ENCODE measurements around the gene PIBF1. TPM values are rescaled to one million over a fixed set of nuclear protein-coding genes. Genes with fewer than 3 reads are reported as not detected.
"Not testable (repeated sequence)": the region's sequence is repeated elsewhere in the genome, so short reads cannot be mapped to it uniquely, and the experiment has no call there.

The PIBF1 gene
- 10 to 100 TPM; 19.1 to 21.8 TPM for total RNA-seq

DNA sequence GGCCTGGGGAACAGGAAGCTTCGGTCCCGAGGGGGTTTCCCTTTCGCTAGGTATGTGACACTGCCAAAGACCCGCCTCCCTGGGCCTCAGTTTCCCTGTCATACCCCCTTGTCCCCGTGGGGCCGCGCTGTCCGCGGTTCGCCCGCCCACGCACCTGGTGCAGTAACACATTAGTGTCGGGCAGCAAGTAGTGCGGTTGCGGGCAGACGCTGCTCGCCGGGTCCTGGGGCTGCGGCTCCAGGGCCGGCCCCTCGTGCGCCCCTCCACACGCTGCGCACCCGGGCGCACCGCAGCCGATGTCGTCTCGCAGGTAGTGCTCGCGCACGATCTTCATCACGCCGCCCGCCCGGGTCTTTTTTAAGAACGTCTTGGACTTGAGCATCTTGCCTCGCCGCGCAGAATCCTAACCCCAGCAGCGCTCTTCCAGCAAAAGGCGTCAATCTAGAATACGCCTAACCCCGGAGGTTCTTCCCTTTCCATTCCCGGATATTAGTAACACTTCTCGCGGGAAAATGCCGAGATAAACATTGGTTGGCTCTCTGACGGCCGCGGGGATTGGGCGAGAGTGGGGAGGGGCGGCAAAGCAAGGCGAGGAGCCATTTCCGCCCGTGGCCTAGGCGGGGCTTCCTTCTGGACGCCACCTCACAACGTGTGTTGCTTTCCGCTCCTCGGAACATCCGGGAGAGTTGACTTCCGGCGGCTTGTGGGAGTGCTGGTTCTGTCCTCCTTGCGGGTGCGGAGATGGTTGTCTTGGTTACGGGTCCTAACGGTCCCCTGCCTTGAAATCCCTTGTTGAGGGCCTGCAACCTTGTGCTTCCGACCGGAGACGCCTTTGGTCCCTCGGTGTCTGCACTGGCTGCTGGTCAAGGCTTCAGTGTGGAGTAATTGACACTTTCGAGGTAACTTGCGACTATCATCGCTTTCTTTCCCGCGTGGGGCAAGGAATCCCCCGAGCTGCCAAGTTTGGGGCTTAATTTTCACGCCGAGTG lies at the start of gene PIBF1, which contains the start of gene DIS3:
PIBF1 (plus strand) TSS at position 683 of the 989 bp plus-strand sequence. CDS start 1,337 bp downstream, outside the sequence.
DIS3 (minus strand) TSS at position 450 of the 989 bp plus-strand sequence; CDS start at position 382, 68 bp downstream.
- peak within 1 kb of the TSS; percentile 95 for H3K4me3 Mint-ChIP-seq
- H3K27me3 Mint-ChIP-seq: no peaks in the 10 kb centered on the region
- H3K36me3 Mint-ChIP-seq (ENCODE audit: low read depth): peaks cover 46% of the 10 kb centered on the region
- ChIA-PET POLR2A (interaction anchor here (0.6 to 4.6 kb wide), 4 partner anchors 53 to 64 kb away, joined by 3 to 26 read pairs (median 4); partner anchors contain the start of genes BORA and MZT1), CTCF (interaction anchor here (0.8 to 1.0 kb wide), 2 partner anchors 11 to 53 kb away, joined by 3 read pairs; no protein-coding TSS in a partner anchor)
- peak within 1 kb of the TSS; percentile 93 for H3K27ac Mint-ChIP-seq
- H3K4me1 Mint-ChIP-seq: peaks cover 63% of the 10 kb centered on the region
- no peaks in the 10 kb centered on the region for H3K9me3 Mint-ChIP-seq
- peak; percentile 98 for DNase-seq

- no peaks in the 10 kb centered on the region for H3K27me3 Mint-ChIP-seq
- H3K4me3 Mint-ChIP-seq: no peak overlapping the region
- H3K27ac Mint-ChIP-seq: no peak overlapping the region
- POLR2A ChIA-PET: interaction anchor here (0.6 kb wide), 1 partner anchor 12 kb away, joined by 4 read pairs; no protein-coding TSS in a partner anchor
- no peak for DNase-seq
- H3K4me1 Mint-ChIP-seq: peaks cover 28% of the 10 kb centered on the region
- no peaks in the 10 kb centered on the region for H3K9me3 Mint-ChIP-seq
- CTCF ChIA-PET: no interaction called here
- H3K36me3 Mint-ChIP-seq (ENCODE audit: low read depth): peaks cover 73% of the 10 kb centered on the region
These were observed 44.9 kb upstream of the PIBF1 start for GRCh38 chr13:72737033-72737432.

- no peak overlapping the region for H3K27ac Mint-ChIP-seq
- ChIA-PET POLR2A (interaction anchor here (1.5 kb wide), 1 partner anchor 12 kb away, joined by 4 read pairs; the partner anchor contains the start of genes BORA and MZT1), CTCF (no interaction called here)
- no peak for DNase-seq
- no peaks in the 10 kb centered on the region for H3K9me3 Mint-ChIP-seq
- peaks cover 69% of the 10 kb centered on the region for H3K36me3 Mint-ChIP-seq (ENCODE audit: low read depth)
- peaks cover 21% of the 10 kb centered on the region for H3K4me1 Mint-ChIP-seq
- no peak overlapping the region for H3K4me3 Mint-ChIP-seq
- no peaks in the 10 kb centered on the region for H3K27me3 Mint-ChIP-seq
These were observed 41.9 kb upstream of the PIBF1 start for GRCh38 chr13:72740015-72740414.

DNA sequence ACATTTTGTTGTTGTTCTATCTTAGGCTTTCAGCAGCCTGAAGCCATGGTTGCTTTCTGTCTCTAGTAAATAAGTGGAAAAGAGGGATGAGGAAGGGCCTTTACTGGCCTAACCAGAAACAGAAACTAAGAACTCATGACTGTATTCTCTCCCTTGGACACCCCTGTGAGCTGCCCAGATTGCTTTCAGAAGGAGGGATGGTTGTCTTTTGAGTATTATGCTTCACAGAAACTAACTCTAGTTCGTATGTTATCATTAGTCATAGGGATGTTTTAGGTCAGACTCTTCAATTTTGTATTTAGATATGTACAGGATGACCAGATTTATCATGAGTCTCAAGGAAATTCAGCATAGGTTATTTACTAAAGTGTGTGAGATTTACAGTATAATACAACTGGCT lies 36.7 kb upstream of the PIBF1 start:
- DNase-seq: no peak
- H3K27me3 Mint-ChIP-seq: no peaks in the 10 kb centered on the region
- peaks cover 18% of the 10 kb centered on the region for H3K4me1 Mint-ChIP-seq
- no peaks in the 10 kb centered on the region for H3K9me3 Mint-ChIP-seq
- CTCF ChIA-PET: no interaction called here
- POLR2A ChIA-PET: no interaction called here
- no peak overlapping the region for H3K4me3 Mint-ChIP-seq
- H3K27ac Mint-ChIP-seq: no peak overlapping the region
- peaks cover 70% of the 10 kb centered on the region for H3K36me3 Mint-ChIP-seq (ENCODE audit: low read depth)

DNA sequence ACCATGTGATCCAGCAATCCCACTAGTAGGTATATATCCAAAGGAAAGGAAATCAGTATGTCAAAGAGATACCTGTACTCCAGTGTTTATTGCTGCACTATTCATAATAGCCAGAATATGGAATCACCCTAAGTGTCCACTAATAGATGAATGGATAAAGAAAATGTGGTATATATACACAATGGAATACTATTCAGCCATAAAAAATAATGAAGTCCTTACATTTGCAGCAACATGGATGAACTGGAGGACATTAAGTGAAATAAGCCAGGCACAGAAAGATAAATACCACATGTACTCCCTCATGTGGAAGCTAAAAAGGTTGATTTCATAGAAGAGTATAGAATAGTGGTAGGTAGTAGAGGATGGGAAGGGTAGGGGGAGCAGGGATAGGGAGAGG lies 30.7 kb upstream of the PIBF1 start:
- H3K9me3 Mint-ChIP-seq: no peaks in the 10 kb centered on the region
- peaks cover 79% of the 10 kb centered on the region for H3K36me3 Mint-ChIP-seq (ENCODE audit: low read depth)
- no peak overlapping the region for H3K4me3 Mint-ChIP-seq
- POLR2A ChIA-PET: no interaction called here
- H3K27me3 Mint-ChIP-seq: no peaks in the 10 kb centered on the region
- H3K4me1 Mint-ChIP-seq: peaks cover 4% of the 10 kb centered on the region
- DNase-seq: no peak
- CTCF ChIA-PET: no interaction called here
- H3K27ac Mint-ChIP-seq: no peak overlapping the region

DNA sequence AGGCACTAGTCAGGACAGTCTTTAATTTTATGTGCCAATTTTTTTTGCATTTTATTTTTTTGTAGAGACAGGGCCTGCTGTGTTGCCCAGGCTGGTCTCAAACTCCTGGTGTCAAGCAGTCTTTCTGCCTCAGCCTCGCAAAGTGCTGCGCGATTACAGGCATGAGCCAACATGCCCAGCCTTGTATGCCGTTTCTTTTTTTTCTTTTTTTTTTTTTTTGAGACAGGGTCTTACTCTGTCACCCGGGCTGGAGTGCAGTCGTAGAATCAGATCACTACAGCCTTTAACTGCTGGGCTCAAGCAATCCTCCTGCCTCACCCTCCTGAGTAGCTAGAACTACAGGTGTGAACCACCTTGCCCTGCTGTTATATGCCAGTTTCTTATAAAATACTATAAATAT lies 27.8 kb upstream of the PIBF1 start:
- ChIA-PET CTCF (no interaction called here), POLR2A (interaction anchor here (1.4 kb wide), 1 partner anchor 12 kb away, joined by 6 read pairs; no protein-coding TSS in a partner anchor)
- H3K9me3 Mint-ChIP-seq: no peaks in the 10 kb centered on the region
- H3K4me1 Mint-ChIP-seq: peaks cover 1% of the 10 kb centered on the region
- DNase-seq: no peak
- no peak overlapping the region for H3K4me3 Mint-ChIP-seq
- no peaks in the 10 kb centered on the region for H3K27me3 Mint-ChIP-seq
- no peak overlapping the region for H3K27ac Mint-ChIP-seq
- H3K36me3 Mint-ChIP-seq (ENCODE audit: low read depth): peaks cover 74% of the 10 kb centered on the region

DNA sequence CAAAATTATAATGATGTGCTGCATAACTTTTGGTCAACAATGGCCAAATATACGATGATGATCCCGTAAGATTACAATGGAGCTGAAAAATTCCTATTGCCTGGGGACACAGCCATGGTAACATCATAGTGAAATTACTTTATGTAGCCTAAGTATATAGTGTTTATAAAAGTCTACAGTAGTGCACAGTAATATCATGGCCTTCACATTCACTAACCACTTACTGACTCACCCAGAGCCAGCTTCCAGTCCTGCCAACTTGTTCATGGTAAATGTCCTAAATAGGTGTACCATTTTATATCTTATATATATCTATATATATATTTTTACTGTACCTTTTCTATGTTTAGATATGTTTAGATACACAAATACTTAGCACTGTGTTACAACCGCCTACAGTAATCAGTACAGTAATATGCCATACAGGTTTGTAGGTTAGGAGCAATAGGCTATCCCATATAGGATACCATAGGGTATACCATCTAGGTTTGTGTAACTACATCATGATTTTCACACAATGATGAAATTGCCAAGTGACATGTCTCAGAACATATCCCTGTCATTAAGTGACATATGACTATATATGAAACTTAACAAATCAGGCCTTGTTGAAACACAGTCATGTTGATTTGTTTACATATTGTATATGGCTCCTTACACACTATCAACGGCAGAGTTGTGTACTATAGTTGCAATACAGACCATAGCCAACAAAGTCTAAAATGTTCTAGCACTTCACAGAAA lies 24.0 kb upstream of the PIBF1 start:
- Mint-ChIP-seq H3K36me3 (ENCODE audit: low read depth) (peaks cover 69% of the 10 kb centered on the region), H3K27me3 (no peaks in the 10 kb centered on the region)
- POLR2A ChIA-PET: no interaction called here

GRCh38 chr13:72760189-72760588 lies 21.7 kb upstream of the PIBF1 start:
- no peaks in the 10 kb centered on the region for H3K4me1 Mint-ChIP-seq
- H3K27ac Mint-ChIP-seq: no peak overlapping the region
- ChIA-PET POLR2A (no interaction called here), CTCF (interaction anchor here (1.0 kb wide), 1 partner anchor 14 kb away, joined by 3 read pairs; no protein-coding TSS in a partner anchor)
- no peaks in the 10 kb centered on the region for H3K9me3 Mint-ChIP-seq
- no peak for DNase-seq
- peaks cover 60% of the 10 kb centered on the region for H3K36me3 Mint-ChIP-seq (ENCODE audit: low read depth)
- H3K4me3 Mint-ChIP-seq: no peak overlapping the region
- no peaks in the 10 kb centered on the region for H3K27me3 Mint-ChIP-seq

More for the DNA sequence above, 24.0 kb upstream of the PIBF1 start:
- no peaks in the 10 kb centered on the region for H3K4me1 Mint-ChIP-seq
- no peak for DNase-seq
- CTCF ChIA-PET: no interaction called here
- no peak overlapping the region for H3K27ac Mint-ChIP-seq
- H3K9me3 Mint-ChIP-seq: no peaks in the 10 kb centered on the region
- H3K4me3 Mint-ChIP-seq: no peak overlapping the region

DNA sequence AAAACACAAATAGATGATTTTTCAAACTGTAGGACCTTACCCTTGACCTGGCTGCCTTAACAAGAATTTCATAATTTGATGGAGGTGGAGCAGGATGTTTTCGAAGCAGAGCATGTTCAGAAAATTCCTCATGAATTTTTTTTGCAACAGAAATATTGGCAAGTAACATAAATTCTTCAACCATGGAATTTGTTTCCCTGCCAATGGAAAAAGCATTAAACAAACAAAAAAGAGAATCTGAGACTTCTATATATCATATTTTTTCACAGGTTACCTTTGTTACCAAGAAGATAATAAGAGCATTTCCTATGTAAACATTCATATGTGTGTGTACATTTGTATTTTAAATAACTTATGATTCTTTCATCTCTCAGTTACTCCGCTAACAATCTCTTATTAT lies 18.5 kb upstream of the PIBF1 start:
- Mint-ChIP-seq H3K4me1 (peaks cover 2% of the 10 kb centered on the region), H3K4me3 (no peak overlapping the region), H3K27me3 (no peaks in the 10 kb centered on the region), H3K27ac (no peak overlapping the region), H3K36me3 (ENCODE audit: low read depth) (peaks cover 60% of the 10 kb centered on the region), H3K9me3 (no peaks in the 10 kb centered on the region)
- no peak for DNase-seq
- CTCF ChIA-PET: no interaction called here
- POLR2A ChIA-PET: no interaction called here

GRCh38 chr13:72774019-72774418 lies 7.9 kb upstream of the PIBF1 start:
- POLR2A ChIA-PET: no interaction called here
- Mint-ChIP-seq H3K27ac (no peak overlapping the region), H3K4me1 (peaks cover 21% of the 10 kb centered on the region), H3K36me3 (ENCODE audit: low read depth) (peaks cover 64% of the 10 kb centered on the region), H3K4me3 (no peak overlapping the region), H3K9me3 (no peaks in the 10 kb centered on the region), H3K27me3 (no peaks in the 10 kb centered on the region)
- CTCF ChIA-PET: no interaction called here
- no peak for DNase-seq

DNA sequence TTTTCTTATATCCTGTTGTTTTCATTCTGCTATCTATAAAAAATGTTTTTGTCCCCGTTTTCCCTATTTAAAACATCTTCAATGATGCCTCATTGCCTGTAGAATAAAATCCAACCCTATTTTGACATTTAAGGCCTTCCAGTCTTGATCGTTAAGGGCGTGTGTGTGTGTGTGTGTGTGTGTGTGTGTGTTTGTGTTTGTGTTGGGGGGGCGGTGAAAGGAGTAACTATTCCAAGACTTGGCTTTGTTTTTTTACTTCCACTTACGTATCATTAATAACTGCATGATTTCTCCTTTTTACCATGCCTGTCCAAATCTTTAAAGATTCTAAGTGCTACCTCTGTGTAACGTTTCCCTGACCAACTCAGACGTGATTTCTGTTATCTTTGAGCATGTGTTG lies 784 bp downstream of the PIBF1 start:
- DNase-seq: no peak
- ChIA-PET CTCF (no interaction called here), POLR2A (no interaction called here)
- no peaks in the 10 kb centered on the region for H3K27me3 Mint-ChIP-seq
- H3K4me1 Mint-ChIP-seq: peaks cover 54% of the 10 kb centered on the region
- H3K36me3 Mint-ChIP-seq (ENCODE audit: low read depth): peaks cover 40% of the 10 kb centered on the region
- H3K4me3 Mint-ChIP-seq: peak overlapping the region; percentile 95
- peak overlapping the region; percentile 93 for H3K27ac Mint-ChIP-seq
- no peaks in the 10 kb centered on the region for H3K9me3 Mint-ChIP-seq

GRCh38 chr13:72784679-72785078 lies 2.7 kb downstream of the PIBF1 start:
- H3K4me3 Mint-ChIP-seq, H3K27me3 Mint-ChIP-seq, CTCF ChIA-PET, DNase-seq, H3K9me3 Mint-ChIP-seq: not testable (repeated sequence)
- peaks cover 31% of the 10 kb centered on the region for H3K36me3 Mint-ChIP-seq (ENCODE audit: low read depth)
- POLR2A ChIA-PET: interaction anchor here (0.8 kb wide), 1 partner anchor 13 kb away, joined by 3 read pairs; no protein-coding TSS in a partner anchor
- H3K27ac Mint-ChIP-seq: peak overlapping the region; percentile 59
- peaks cover 42% of the 10 kb centered on the region for H3K4me1 Mint-ChIP-seq

- Mint-ChIP-seq H3K36me3 (ENCODE audit: low read depth) (peaks cover 40% of the 10 kb centered on the region), H3K9me3 (peaks cover 2% of the 10 kb centered on the region), H3K27ac (no peak overlapping the region), H3K4me1 (peaks cover 20% of the 10 kb centered on the region), H3K4me3 (no peak overlapping the region), H3K27me3 (no peaks in the 10 kb centered on the region)
- CTCF ChIA-PET: no interaction called here
- DNase-seq: no peak
- POLR2A ChIA-PET: no interaction called here
These were observed 6.9 kb downstream of the PIBF1 start for GRCh38 chr13:72788831-72789230.
